AG09309 (cell line): ENCODE data around the gene ESR2.

ENCODE experiments used
- DNase-seq: peaks from one replicate; pipeline ENCODE4 v3.0.0-alpha.2; 2010; ENCODE audit warnings: low read depth
- H3K4me3 ChIP-seq: 2 replicates; pipeline ENCODE4 v1.5.1; 2011; ENCODE audit warnings: mild to moderate bottlenecking, low read depth, low read length, moderate library complexity; ENCODE audit not compliant: control insufficient read depth
- CTCF ChIP-seq: IDR thresholded peaks from 2 replicates; pipeline ENCODE4 v1.5.1; 2011; ENCODE audit warnings: mild to moderate bottlenecking, low read depth, low read length, inconsistent platforms; ENCODE audit not compliant: insufficient read depth, control insufficient read depth; ENCODE audit errors: missing control alignments

The ESR2 gene

GRCh38 chr14:64170181-64170580 is 124.0 kb downstream of the ESR2 start:
- H3K4me3 ChIP-seq, result no peak overlapping the region
- no peak for DNase-seq
- TF ChIP-seq CTCF, result no peak

- DNase-seq, result no peak
- H3K4me3 ChIP-seq, result no peak overlapping the region
- TF ChIP-seq CTCF, result no peak
These were observed 134.6 kb downstream of the ESR2 start for GRCh38 chr14:64159588-64159987.

GRCh38 chr14:64158608-64159007 is 135.6 kb downstream of the ESR2 start:
- no peak overlapping the region for H3K4me3 ChIP-seq
- no peak for DNase-seq
- TF ChIP-seq CTCF, result no peak

GRCh38 chr14:64149921-64150320 is 144.2 kb downstream of the ESR2 start:
- TF ChIP-seq CTCF, result no peak
- H3K4me3 ChIP-seq, result no peak overlapping the region
- DNase-seq, result no peak

- no peak for DNase-seq
- TF ChIP-seq CTCF, result no peak
- H3K4me3 ChIP-seq, result no peak overlapping the region
These were observed 146.9 kb downstream of the ESR2 start for GRCh38 chr14:64147126-64147790.

GRCh38 chr14:64137657-64138290 is 156.4 kb downstream of the ESR2 start:
- peak; percentile 53 for TF ChIP-seq CTCF
- H3K4me3 ChIP-seq, result no peak overlapping the region
- no peak for DNase-seq
